Subcutaneous adipose tissue (tissue), 4 donors: ENCODE measurements around the gene NOP56. TPM values are rescaled to one million over a fixed set of nuclear protein-coding genes. Genes with fewer than 3 reads are reported as not detected.

Experiments used
- total RNA-seq, 4 donors: library from RNA; depleted of rRNA; stranded (reverse); fragments of >200 nt; gene quantifications; one replicate each; pipeline ENCODE4 v1.1.0, GENCODE V29; 2016
- TF ChIP-seq, protein P1 (sequence below): fragments of 450-650 bp; IDR thresholded peaks from one replicate; pipeline ENCODE4 v1.5.1; 2016; ENCODE audit warnings: low read depth, mild to moderate bottlenecking, control low read depth, antibody characterized with exemption, moderate library complexity

Gene NOP56
- total RNA-seq, 4 donors from 2014 or later: 47.3 to 99.5 (median 59.3) TPM

DNA sequence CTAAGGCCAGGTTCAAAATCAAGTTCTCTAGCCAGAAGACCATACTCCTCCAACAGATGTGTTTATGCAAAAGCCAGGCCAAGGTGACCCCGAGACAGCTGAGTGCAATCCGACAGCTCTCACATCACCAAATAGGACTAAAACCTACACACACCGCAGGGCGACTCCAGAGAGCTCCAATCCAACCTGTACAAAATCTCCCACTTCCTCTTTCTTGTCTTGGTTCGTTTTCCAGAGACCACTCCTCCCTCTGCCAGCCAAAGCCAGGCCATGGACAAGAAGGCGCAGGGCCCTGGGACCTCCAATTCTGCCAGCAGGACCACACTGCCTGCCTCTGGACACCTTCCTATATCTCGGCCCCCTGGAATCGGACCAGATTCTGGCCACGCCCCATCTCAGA, 11.5 kb upstream of the NOP56 start:
- TF ChIP-seq, protein P1, sequence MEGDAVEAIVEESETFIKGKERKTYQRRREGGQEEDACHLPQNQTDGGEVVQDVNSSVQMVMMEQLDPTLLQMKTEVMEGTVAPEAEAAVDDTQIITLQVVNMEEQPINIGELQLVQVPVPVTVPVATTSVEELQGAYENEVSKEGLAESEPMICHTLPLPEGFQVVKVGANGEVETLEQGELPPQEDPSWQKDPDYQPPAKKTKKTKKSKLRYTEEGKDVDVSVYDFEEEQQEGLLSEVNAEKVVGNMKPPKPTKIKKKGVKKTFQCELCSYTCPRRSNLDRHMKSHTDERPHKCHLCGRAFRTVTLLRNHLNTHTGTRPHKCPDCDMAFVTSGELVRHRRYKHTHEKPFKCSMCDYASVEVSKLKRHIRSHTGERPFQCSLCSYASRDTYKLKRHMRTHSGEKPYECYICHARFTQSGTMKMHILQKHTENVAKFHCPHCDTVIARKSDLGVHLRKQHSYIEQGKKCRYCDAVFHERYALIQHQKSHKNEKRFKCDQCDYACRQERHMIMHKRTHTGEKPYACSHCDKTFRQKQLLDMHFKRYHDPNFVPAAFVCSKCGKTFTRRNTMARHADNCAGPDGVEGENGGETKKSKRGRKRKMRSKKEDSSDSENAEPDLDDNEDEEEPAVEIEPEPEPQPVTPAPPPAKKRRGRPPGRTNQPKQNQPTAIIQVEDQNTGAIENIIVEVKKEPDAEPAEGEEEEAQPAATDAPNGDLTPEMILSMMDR: no peak

- TF ChIP-seq, protein P1: no peak
These were observed 8.7 kb upstream of the NOP56 start for GRCh38 chr20:2643708-2644107.

- TF ChIP-seq, protein P1: no peak
These were observed 508 bp downstream of the NOP56 start for GRCh38 chr20:2652724-2653555.

- TF ChIP-seq, protein P1: no peak
These were observed 1.3 kb downstream of the NOP56 start for GRCh38 chr20:2653556-2654383.

GRCh38 chr20:2654384-2654822, 2.0 kb downstream of the NOP56 start:
- TF ChIP-seq, protein P1: no peak

GRCh38 chr20:2654831-2655230, 2.4 kb downstream of the NOP56 start:
- TF ChIP-seq, protein P1: no peak
